ENCODE data around the gene CANT1. TPM values are rescaled to one million over a fixed set of nuclear protein-coding genes. Genes with fewer than 3 reads are reported as not detected.

The CANT1 gene
- total and polyA plus RNA-seq, 9 of the 15 experiments (the other 6 are each of a cell fraction or from before 2014, with no cell fraction given), result 2.7 to 66.4 (median 22.5) TPM

GRCh38 chr17:78981010-78981888 lies 28.3 kb downstream of the CANT1 start:
- Histone ChIP-seq H2AFZ (ENCODE audit: low read depth, low read length) (no peak overlapping the region), H4K20me1 (replicated peaks; ENCODE audit: control insufficient read depth, insufficient read depth, low read length) (no peaks in the 10 kb centered on the region), H3K27me3 (ENCODE audit: control insufficient read depth in 2 of 2, insufficient read depth in 2 of 2, low read length in 2 of 2) (no peaks in the 10 kb centered on the region), H3K4me1 (replicated peaks in 1 of 2; ENCODE audit: control insufficient read depth in 2 of 2, insufficient read depth in 2 of 2, low read length in 2 of 2) (peaks cover 7 to 33% of the 10 kb centered on the region in 2 experiments), H3K79me2 (ENCODE audit: control insufficient read depth, insufficient read depth, low read length) (no peaks in the 10 kb centered on the region), H3K9me1 (ENCODE audit: control insufficient read depth, insufficient read depth, low read length) (no peaks in the 10 kb centered on the region), H3K27ac (ENCODE audit: extremely low read depth, low read depth, low read length) (no peak overlapping the region), H3K36me3 (ENCODE audit: control insufficient read depth, insufficient read depth, low read length) (no peaks in the 10 kb centered on the region), H3K9me3 (replicated peaks; ENCODE audit: control insufficient read depth, insufficient read depth, low read depth, low read length) (no peaks in the 10 kb centered on the region), H3K4me3 (no peak overlapping the region), H3K4me2 (ENCODE audit: insufficient read depth, low read length) (no peak overlapping the region), H3K9ac (ENCODE audit: insufficient read depth in 1 of 2, low read depth in 2 of 2, low read length in 2 of 2) (peak overlapping the region in 1 of 2 experiments; percentile 31; a peak in 1 of 4 replicates)
- FAIRE-seq, result no peak
- ATAC-seq, result no peak
- intact Hi-C loops (cut with micrococcal nuclease) (no loop called here), in situ Hi-C loops (cut with MboI) (no loop called here)
- ChIA-PET CTCF (ENCODE audit: low intra/inter-chr PET ratio) (no interaction called here), POLR2A (interaction anchor here (1.4 kb wide), 1 partner anchor 10 kb away, joined by 5 read pairs; no protein-coding TSS in a partner anchor)
- no peak for DNase-seq (ENCODE audit: extremely low read depth in 1 of 4, low spot score in 3 of 4)
- no TSS peak for BruUV-seq (replicated peaks)
- TF ChIP-seq ZBED1 (IDR thresholded peaks at IDR 0.05) (no peak), PRDM10 (IDR thresholded peaks at IDR 0.05; ENCODE audit: partially characterized antibody) (peak; percentile 91), ATF7 (IDR thresholded peaks at IDR 0.05) (0 out of 2 replicates have a peak, but pooled peaks have one; percentile 33), ARID4B (CRISPR knock-in tag; IDR thresholded peaks at IDR 0.05) (no peak), ZNF41 (CRISPR knock-in tag; conservative IDR thresholded peaks at IDR 0.05) (no peak), ZFPM2 (CRISPR knock-in tag; IDR thresholded peaks at IDR 0.05) (no peak), POU5F1 (IDR thresholded peaks at IDR 0.05; ENCODE audit: borderline replicate concordance, low read depth, low read length, partially characterized antibody) (no peak)
- TF ChIP-seq, protein P1, sequence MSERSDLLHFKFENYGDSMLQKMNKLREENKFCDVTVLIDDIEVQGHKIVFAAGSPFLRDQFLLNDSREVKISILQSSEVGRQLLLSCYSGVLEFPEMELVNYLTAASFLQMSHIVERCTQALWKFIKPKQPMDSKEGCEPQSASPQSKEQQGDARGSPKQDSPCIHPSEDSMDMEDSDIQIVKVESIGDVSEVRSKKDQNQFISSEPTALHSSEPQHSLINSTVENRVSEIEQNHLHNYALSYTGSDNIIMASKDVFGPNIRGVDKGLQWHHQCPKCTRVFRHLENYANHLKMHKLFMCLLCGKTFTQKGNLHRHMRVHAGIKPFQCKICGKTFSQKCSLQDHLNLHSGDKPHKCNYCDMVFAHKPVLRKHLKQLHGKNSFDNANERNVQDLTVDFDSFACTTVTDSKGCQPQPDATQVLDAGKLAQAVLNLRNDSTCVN (CRISPR knock-in tag; IDR thresholded peaks at IDR 0.05), result no peak
- WGBS (ENCODE audit: insufficient coverage, low coverage, missing lambda C conversion rate), result 50% methylated on average over 16 of the region's 16 CpGs
